ENCODE data around the gene EIF4EBP3. TPM values are rescaled to one million over a fixed set of nuclear protein-coding genes. Genes with fewer than 3 reads are reported as not detected.

Gene EIF4EBP3
- total and polyA plus RNA-seq, 10 of the 15 experiments (the other 5 are each of a cell fraction or from before 2014, with no cell fraction given) = 3.5 to 16.1 (median 6.2) TPM

- WGBS (ENCODE audit: insufficient coverage, insufficient replicate concordance, low lambda C conversion rate, missing lambda C conversion rate) = under 1% methylated on average over 74 of the region's 74 CpGs
- POLR2A ChIA-PET = interaction anchor here (1.1 to 2.9 kb wide), 6 partner anchors 12 to 126 kb away, joined by 3 to 19 read pairs (median 4); partner anchors contain the start of genes EIF4EBP3, HARS1, IK and NDUFA2
- peaks cover 39% of the 10 kb centered on the region for H3K4me1 ChIP-seq (ENCODE audit: control insufficient read depth, insufficient read depth, low read length)
- intact Hi-C loops (cut with micrococcal nuclease; ENCODE audit: unreplicated experiment) (loop anchor here (1.0 to 2.0 kb wide), 3 partner anchors 71 to 146 kb away; partner anchors contain the start of gene WDR55), in situ Hi-C loops (cut with MboI) (no loop called here)
- peaks cover 45% of the 10 kb centered on the region for H3K79me2 ChIP-seq (ENCODE audit: control insufficient read depth, insufficient read depth, low read length)
- peak within 1 kb of the TSS; percentile 92 for H3K9ac ChIP-seq (ENCODE audit: control insufficient read depth, insufficient read depth, low read length)
- peak within 1 kb of the TSS; percentile 89 for H3K4me3 ChIP-seq
- FAIRE-seq (peak; percentile 93), ATAC-seq (peak; percentile 90), DNase-seq (ENCODE audit: low read depth, low spot score) (peak; percentile 96)
- CTCF ChIA-PET = interaction anchor here (0.7 to 1.5 kb wide), 3 partner anchors 12 to 70 kb away, joined by 3 to 5 read pairs (median 4); no protein-coding TSS in a partner anchor
- H3K4me2 ChIP-seq (ENCODE audit: control insufficient read depth, insufficient read depth) = peak within 1 kb of the TSS; percentile 95
- H3K27me3 ChIP-seq (replicated peaks in 1 of 2; ENCODE audit: control insufficient read depth in 2 of 2, insufficient read depth in 2 of 2, low read length in 1 of 2) = no peaks in the 10 kb centered on the region
- peak within 1 kb of the TSS; percentile 92 for H3K27ac ChIP-seq (ENCODE audit: control insufficient read depth, insufficient read depth)
- peaks cover 0 to 8% of the 10 kb centered on the region in 2 experiments; a peak in 3 of 4 replicates for H3K36me3 ChIP-seq (ENCODE audit: control insufficient read depth in 2 of 2, insufficient read depth in 2 of 2, low read length in 1 of 2)
- RAD21 ChIA-PET (ENCODE audit: unreplicated experiment) = interaction anchor here (0.6 to 1.8 kb wide), 6 partner anchors 10 to 1015 kb away, joined by 3 to 7 read pairs (median 4); partner anchors contain the start of gene EIF4EBP3
- SMC1A ChIA-PET (ENCODE audit: uncharacterized antibody, unreplicated experiment) = interaction anchor here (0.7 to 1.3 kb wide), 3 partner anchors 9 to 157 kb away, joined by 3 to 4 read pairs (median 4); partner anchors contain the start of gene EIF4EBP3
- no peaks in the 10 kb centered on the region for H4K20me1 ChIP-seq (ENCODE audit: control insufficient read depth, insufficient read depth)
- BruUV-seq (replicated peaks) = no TSS peak
- peak within 1 kb of the TSS; percentile 89 for H2AFZ ChIP-seq (ENCODE audit: control insufficient read depth, low read depth, low read length)
- H3K9me3 ChIP-seq (replicated peaks; ENCODE audit: control insufficient read depth, insufficient read depth, low read length) = no peaks in the 10 kb centered on the region
- TF ChIP-seq HDAC6 (IDR thresholded peaks at IDR 0.05; ENCODE audit: unreplicated experiment) (no peak), IRF5 (IDR thresholded peaks at IDR 0.05; ENCODE audit: borderline replicate concordance) (peak; percentile 66), FOXM1 (IDR thresholded peaks at IDR 0.05; ENCODE audit: low read depth, low read length) (no peak; the same call in 1 of the 2 replicates), TBL1XR1 (IDR thresholded peaks at IDR 0.05; ENCODE audit: low read depth, low read length) (no peak), NR2C2 (IDR thresholded peaks at IDR 0.05; ENCODE audit: borderline replicate concordance, control insufficient read depth, insufficient read length, low read depth) (no peak), ATF2 (IDR thresholded peaks at IDR 0.05; ENCODE audit: low read length) (peak; percentile 93), YY1 (IDR thresholded peaks at IDR 0.05; ENCODE audit: low read depth, low read length) (peak; percentile 99), ZBTB11 (CRISPR knock-in tag; IDR thresholded peaks at IDR 0.05) (no peak), MTA2 (IDR thresholded peaks at IDR 0.05; ENCODE audit: low read depth) (peak; percentile 74; the same call in 1 of the 2 replicates), NBN (IDR thresholded peaks at IDR 0.05) (peak; percentile 97), NFYB (IDR thresholded peaks at IDR 0.05; ENCODE audit: insufficient read depth, low read depth, low read length) (no peak; the same call in 1 of the 2 replicates), JUNB (IDR thresholded peaks at IDR 0.05) (peak; percentile 52; the same call in 1 of the 2 replicates), ETV6 (conservative IDR thresholded peaks at IDR 0.05 in 1 of 2, IDR thresholded peaks at IDR 0.05 in 1 of 2; ENCODE audit: borderline replicate concordance in 1 of 2, low read depth in 1 of 2) (peak in 1 of 2 experiments; percentile 21; a peak in 1 of 4 replicates), TCF12 (IDR thresholded peaks at IDR 0.05; ENCODE audit: low read depth, low read length) (no peak), EP300 (IDR thresholded peaks at IDR 0.05; ENCODE audit: borderline replicate concordance in 1 of 2, control insufficient read depth in 1 of 2, low read depth in 2 of 2, low read length in 2 of 2) (no peak), MYB (IDR thresholded peaks at IDR 0.05; ENCODE audit: borderline replicate concordance, low read depth, low read length) (no peak)
These were observed 16.9 kb downstream of the EIF4EBP3 start, which contains the start of the genes APBB3 and SLC35A4 for GRCh38 chr5:140564196-140565023. Gene APBB3, minus strand, starts transcription at chr5:140564598. Its CDS starts 353 bp downstream, at chr5:140564245. Gene SLC35A4, plus strand, starts transcription at chr5:140564828. Its CDS starts 2,342 bp downstream, at chr5:140567170.

All from GM12878 (cell line).